K562 (cell line): ENCODE results near the gene RAD51D. TPM values are rescaled to one million over a fixed set of nuclear protein-coding genes. Genes with fewer than 3 reads are reported as not detected.

ENCODE experiments used
- ARHGAP35 ChIP-seq: fragments of 450-650 bp; IDR thresholded peaks from 2 replicates; pipeline ENCODE4 v1.6.1; 2018; ENCODE audit not compliant: partially characterized antibody
- BDP1 ChIP-seq: IDR thresholded peaks from 3 replicates; pipeline ENCODE4 v1.6.1; 2011; ENCODE audit not compliant: insufficient read length, insufficient read depth
- CREM ChIP-seq: IDR thresholded peaks from 2 replicates; pipeline ENCODE4 v1.6.1; 2014; ENCODE audit warnings: antibody characterized with exemption, low read depth
- DACH1 ChIP-seq: fragments of 450-650 bp; IDR thresholded peaks from 2 replicates; pipeline ENCODE4 v1.6.1; 2018; ENCODE audit not compliant: partially characterized antibody
- DMBX1 ChIP-seq: fragments of 250-450 bp; sonication (Bioruptor Pico); IDR thresholded peaks from 2 replicates; pipeline ENCODE4 v1.8.0; 2022; ENCODE audit warnings: inconsistent platforms, mild to moderate bottlenecking, moderate library complexity, borderline replicate concordance
- ELF1 ChIP-seq: fragments of 200-800 bp; sonication (Bioruptor generic); IDR thresholded peaks from 2 replicates; pipeline ENCODE4 v1.6.1; 2016; ENCODE audit warnings: missing genetic modification characterization, missing compliant biosample characterization
- ERF ChIP-seq: fragments of 450-650 bp; formaldehyde crosslinking; IDR thresholded peaks from 2 replicates; pipeline ENCODE4 v1.4.0; 2020; ENCODE audit warnings: mild to moderate bottlenecking, mixed read lengths
- JUND ChIP-seq, 2 experiments: IDR thresholded peaks; 2 replicates in 1 of 2; 3 replicates in 1 of 2; pipeline ENCODE4 v1.6.1; 2011; ENCODE audit warnings: borderline replicate concordance in 2 of 2, low read depth in 2 of 2, low read length in 2 of 2, improper control_type of control experiment in 1 of 2, missing biosample characterization in 1 of 2, missing genetic modification characterization in 1 of 2, missing genetic modification reagents in 1 of 2
- KLF10 ChIP-seq: fragments of 250-450 bp; sonication (Bioruptor Pico); IDR thresholded peaks from 2 replicates; pipeline ENCODE4 v1.6.1; 2021; ENCODE audit warnings: matching md5 sums
- NFRKB ChIP-seq: fragments of 450-650 bp; IDR thresholded peaks from 2 replicates; pipeline ENCODE4 v1.6.1; 2016; ENCODE audit warnings: low read depth
- POLR3A ChIP-seq: IDR thresholded peaks from 2 replicates; pipeline ENCODE4 v1.6.1; 2011; ENCODE audit warnings: borderline replicate concordance, mild to moderate bottlenecking, moderate library complexity; ENCODE audit not compliant: insufficient read length, insufficient read depth; ENCODE audit errors: extremely low read depth
- POU5F1 ChIP-seq: fragments of 150-350 bp; IDR thresholded peaks from 2 replicates; pipeline ENCODE4 v1.6.1; 2014; ENCODE audit warnings: borderline replicate concordance, low read length, low read depth, mild to moderate bottlenecking; ENCODE audit not compliant: partially characterized antibody
- RCOR1 ChIP-seq, 2 experiments: IDR thresholded peaks; 2 replicates each; pipeline ENCODE4 v1.6.1; 2012; ENCODE audit warnings: low read depth in 2 of 2, low read length in 2 of 2, borderline replicate concordance in 1 of 2, improper control_type of control experiment in 1 of 2
- RFX1 ChIP-seq: fragments of 450-650 bp; IDR thresholded peaks from 2 replicates; pipeline ENCODE4 v1.6.1; 2016; ENCODE audit warnings: mild to moderate bottlenecking, moderate library complexity
- SREBF2 ChIP-seq: sonication (generic); formaldehyde crosslinking; IDR thresholded peaks from 2 replicates; pipeline ENCODE4 v1.4.0; 2020; ENCODE audit warnings: mild to moderate bottlenecking, missing genetic modification reagents
- TAF1 ChIP-seq: IDR thresholded peaks from 2 replicates; pipeline ENCODE4 v1.6.1; 2011; ENCODE audit warnings: mild to moderate bottlenecking, low read length, moderate library complexity; ENCODE audit not compliant: insufficient read depth, control insufficient read depth, severe bottlenecking; ENCODE audit errors: extremely low read depth
- USF2 ChIP-seq: sonication (generic); formaldehyde crosslinking; IDR thresholded peaks from 2 replicates; pipeline ENCODE4 v1.5.0; 2020; ENCODE audit warnings: missing genetic modification reagents
- ZFP1 ChIP-seq: fragments of 450-650 bp; formaldehyde crosslinking; IDR thresholded peaks from 2 replicates; pipeline ENCODE4 v1.4.0; 2020; ENCODE audit warnings: mild to moderate bottlenecking, mixed read lengths
- ZNF224 ChIP-seq: sonication (generic); formaldehyde crosslinking; IDR thresholded peaks from 2 replicates; pipeline ENCODE4 v1.8.0; 2022; ENCODE audit warnings: mild to moderate bottlenecking, missing genetic modification reagents
- ZNF239 ChIP-seq: fragments of 250-450 bp; sonication (Bioruptor Pico); IDR thresholded peaks from 2 replicates; pipeline ENCODE4 v1.4.0; 2020; ENCODE audit warnings: mild to moderate bottlenecking
- ZNF253 ChIP-seq: fragments of 250-450 bp; sonication (Bioruptor Pico); conservative IDR thresholded peaks from 2 replicates; pipeline ENCODE4 v1.6.1; 2021; ENCODE audit warnings: mild to moderate bottlenecking
- ZNF398 ChIP-seq: fragments of 250-450 bp; sonication (Bioruptor Pico); IDR thresholded peaks from 2 replicates; pipeline ENCODE4 v1.8.0; 2021; ENCODE audit warnings: moderate library complexity, mild to moderate bottlenecking, inconsistent platforms
- ZNF583 ChIP-seq: fragments of 250-450 bp; sonication (Bioruptor Pico); IDR thresholded peaks from 2 replicates; pipeline ENCODE4 v1.4.0; 2020
- polyA plus RNA-seq, 8 experiments: library from polyadenylated mRNA; depleted of rRNA in 4 of 8; stranded (reverse) in 5 of 8; unstranded in 3 of 8; fragments of >200 nt; fragmentation: Nextera tagmentation in 2 of 8; fragmentation: Illumina TruSeq in 1 of 8; extraction: Ambion mirVana in 2 of 8; extraction: Trizol in 1 of 8; gene quantifications; 2 replicates each; pipeline versions ENCODE4 v1.2.1 to v1.2.3, GENCODE V29; 2011 to 2014; ENCODE audit warnings: inconsistent platforms in 1 of 8, missing spikeins in 1 of 8
- total RNA-seq, 7 experiments: library from RNA; depleted of rRNA in 6 of 7; stranded (reverse); fragments of >200 nt in 6 of 7; fragmentation: Illumina TruSeq in 2 of 7; extraction: Trizol in 2 of 7; gene quantifications; 2 replicates each; pipeline versions ENCODE4 v1.2.1 to v1.2.3, GENCODE V29; 2011 to 2021; ENCODE audit warnings: low replicate concordance in 1 of 7
- TF ChIP-seq, protein P1 (sequence below): fragments of 450-650 bp; IDR thresholded peaks from 2 replicates; pipeline ENCODE4 v1.6.1; 2018; ENCODE audit not compliant: partially characterized antibody

The RAD51D gene
- total and polyA plus RNA-seq, 9 of the 15 experiments (the other 6 are each of a cell fraction or from before 2014, with no cell fraction given), result 2.2 to 16.9 (median 8.7) TPM

DNA sequence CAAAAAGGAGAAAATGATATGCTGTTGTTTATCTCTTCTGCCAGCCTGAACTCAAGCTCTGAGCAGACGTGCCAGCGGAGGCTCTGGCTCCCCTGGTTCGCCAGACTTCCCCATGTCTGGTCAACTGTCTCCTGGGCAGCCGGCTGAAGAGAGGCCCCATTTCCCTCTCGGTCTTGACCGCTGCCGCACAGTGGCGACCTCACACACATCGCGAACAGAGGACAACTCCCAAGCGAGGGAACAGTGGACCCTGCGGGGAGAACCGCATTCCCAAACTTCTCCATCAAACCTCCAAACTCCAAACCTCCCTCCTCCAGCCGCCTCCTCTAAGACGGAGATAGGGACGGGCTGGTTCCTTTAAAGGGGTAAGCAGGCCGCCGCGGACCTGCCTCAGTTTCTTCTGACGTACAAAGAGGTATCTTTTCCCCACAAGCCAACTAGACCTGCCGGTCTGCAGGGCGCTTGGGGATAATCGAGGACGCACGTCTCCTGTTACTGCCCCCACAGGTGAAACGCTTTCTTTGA lies 31.2 kb downstream of the RAD51D start (continued):
- TF ChIP-seq, protein P1, sequence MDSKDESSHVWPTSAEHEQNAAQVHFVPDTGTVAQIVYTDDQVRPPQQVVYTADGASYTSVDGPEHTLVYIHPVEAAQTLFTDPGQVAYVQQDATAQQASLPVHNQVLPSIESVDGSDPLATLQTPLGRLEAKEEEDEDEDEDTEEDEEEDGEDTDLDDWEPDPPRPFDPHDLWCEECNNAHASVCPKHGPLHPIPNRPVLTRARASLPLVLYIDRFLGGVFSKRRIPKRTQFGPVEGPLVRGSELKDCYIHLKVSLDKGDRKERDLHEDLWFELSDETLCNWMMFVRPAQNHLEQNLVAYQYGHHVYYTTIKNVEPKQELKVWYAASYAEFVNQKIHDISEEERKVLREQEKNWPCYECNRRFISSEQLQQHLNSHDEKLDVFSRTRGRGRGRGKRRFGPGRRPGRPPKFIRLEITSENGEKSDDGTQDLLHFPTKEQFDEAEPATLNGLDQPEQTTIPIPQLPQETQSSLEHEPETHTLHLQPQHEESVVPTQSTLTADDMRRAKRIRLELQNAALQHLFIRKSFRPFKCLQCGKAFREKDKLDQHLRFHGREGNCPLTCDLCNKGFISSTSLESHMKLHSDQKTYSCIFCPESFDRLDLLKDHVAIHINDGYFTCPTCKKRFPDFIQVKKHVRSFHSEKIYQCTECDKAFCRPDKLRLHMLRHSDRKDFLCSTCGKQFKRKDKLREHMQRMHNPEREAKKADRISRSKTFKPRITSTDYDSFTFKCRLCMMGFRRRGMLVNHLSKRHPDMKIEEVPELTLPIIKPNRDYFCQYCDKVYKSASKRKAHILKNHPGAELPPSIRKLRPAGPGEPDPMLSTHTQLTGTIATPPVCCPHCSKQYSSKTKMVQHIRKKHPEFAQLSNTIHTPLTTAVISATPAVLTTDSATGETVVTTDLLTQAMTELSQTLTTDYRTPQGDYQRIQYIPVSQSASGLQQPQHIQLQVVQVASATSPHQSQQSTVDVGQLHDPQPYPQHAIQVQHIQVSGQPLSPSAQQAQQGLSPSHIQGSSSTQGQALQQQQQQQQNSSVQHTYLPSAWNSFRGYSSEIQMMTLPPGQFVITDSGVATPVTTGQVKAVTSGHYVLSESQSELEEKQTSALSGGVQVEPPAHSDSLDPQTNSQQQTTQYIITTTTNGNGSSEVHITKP, result peak; percentile 77
- TF ChIP-seq ZNF583 (CRISPR knock-in tag) (no peak), DMBX1 (CRISPR knock-in tag) (no peak), USF2 (CRISPR knock-in tag) (no peak), ZNF253 (no peak), POLR3A (no peak), ELF1 (tag) (no peak), JUND (IDR thresholded peaks at IDR 0.05; ENCODE audit: borderline replicate concordance, low read depth, low read length) (no peak), JUND (tag; IDR thresholded peaks at IDR 0.05; ENCODE audit: borderline replicate concordance, low read depth, low read length) (no peak), ZFP1 (CRISPR knock-in tag) (no peak), TAF1 (no peak), ARHGAP35 (no peak), CREM (no peak), POU5F1 (no peak), DACH1 (no peak), SREBF2 (no peak), ZNF224 (CRISPR knock-in tag) (no peak), ERF (CRISPR knock-in tag) (no peak), ZNF239 (CRISPR knock-in tag) (no peak), RCOR1 (IDR thresholded peaks at IDR 0.05; ENCODE audit: borderline replicate concordance in 1 of 2, low read depth in 2 of 2, low read length in 2 of 2) (no peak), KLF10 (CRISPR knock-in tag) (no peak), NFRKB (0 out of 2 replicates have a peak, but pooled peaks have one; percentile 68), ZNF398 (CRISPR knock-in tag) (no peak), BDP1 (no peak), RFX1 (no peak)
